GM19452 (cell line): ENCODE data around the gene ABCC12.
"Not testable (repeated sequence)": the region's sequence is repeated elsewhere in the genome, so short reads cannot be mapped to it uniquely, and the experiment has no call there.

Source experiments
- ATAC-seq: cut with Tn5 transposase; IDR thresholded peaks from one replicate; pipeline ENCODE4 v1.9.1; 2021; ENCODE audit not compliant: unreplicated experiment

The ABCC12 gene

GRCh38 chr16:48155926-48156789, at the start of gene ABCC12:
Gene ABCC12 (minus strand): TSS chr16:48155993. CDS start chr16:48146424, 9,569 bp downstream.
- ATAC-seq: no peak

DNA sequence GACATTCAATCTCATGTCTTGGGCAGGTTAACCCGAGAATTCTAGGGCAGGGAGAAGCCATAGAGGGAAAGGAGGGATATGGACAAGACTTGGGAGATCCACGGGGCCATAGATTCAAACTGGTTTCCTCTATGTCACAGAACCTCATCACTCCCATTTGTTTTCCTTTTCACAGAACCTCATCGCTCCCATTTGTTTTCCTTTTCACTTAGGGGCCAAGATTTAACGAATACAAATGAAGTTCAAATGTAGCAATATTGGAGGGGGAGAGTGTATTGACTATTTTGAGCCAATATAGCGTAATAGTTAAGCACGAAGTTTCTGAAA, 49.0 kb upstream of the ABCC12 start:
- no peak for ATAC-seq

- no peak for ATAC-seq
These were observed 48.4 kb upstream of the ABCC12 start for GRCh38 chr16:48203974-48204824.

GRCh38 chr16:48201515-48202201, 45.9 kb upstream of the ABCC12 start:
- no peak for ATAC-seq

GRCh38 chr16:48197294-48197693, 41.5 kb upstream of the ABCC12 start:
- no peak for ATAC-seq

GRCh38 chr16:48194828-48195556, 39.2 kb upstream of the ABCC12 start:
- no peak for ATAC-seq

GRCh38 chr16:48193846-48194245, 38.1 kb upstream of the ABCC12 start:
- ATAC-seq: no peak

GRCh38 chr16:48188449-48189102, 32.8 kb upstream of the ABCC12 start:
- ATAC-seq: peak; percentile 95

DNA sequence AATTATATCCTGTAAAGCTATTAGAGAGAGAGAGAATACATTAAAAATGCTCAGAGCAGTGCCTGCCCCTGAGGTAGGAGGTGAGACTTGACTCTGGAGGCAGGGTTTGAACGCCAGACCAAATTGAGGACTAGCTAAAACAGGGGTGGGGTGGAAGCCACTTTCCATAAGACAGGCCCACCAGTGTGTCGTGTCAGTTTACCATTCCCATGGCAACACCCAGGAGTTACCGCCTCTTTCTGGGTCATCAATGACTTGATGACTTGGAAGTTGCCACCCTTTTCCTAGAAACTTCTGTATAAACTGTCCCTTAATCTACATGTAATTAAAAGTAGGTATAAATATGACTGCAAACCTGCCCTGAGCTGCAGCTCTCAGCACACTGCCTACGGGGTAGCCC, 32.0 kb upstream of the ABCC12 start:
- no peak for ATAC-seq

DNA sequence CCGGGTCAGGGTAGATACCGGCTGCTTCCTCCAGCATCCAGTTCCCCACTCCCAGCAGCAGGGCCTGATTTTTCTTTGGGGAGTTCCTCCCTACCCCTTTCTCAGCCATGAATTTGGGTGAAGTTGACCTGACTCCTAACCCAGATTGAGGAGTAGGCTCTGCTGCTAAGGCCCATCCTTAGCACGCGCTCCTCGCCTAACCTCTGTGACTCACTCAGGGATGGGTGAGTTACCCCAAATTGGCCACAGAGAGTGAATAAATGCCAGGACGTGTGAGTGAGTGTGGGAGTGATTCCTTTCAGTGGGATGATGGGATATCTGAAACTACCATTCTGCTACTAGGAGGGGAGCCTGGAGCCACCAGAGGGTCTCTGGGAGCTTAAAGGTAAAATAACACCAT, 28.9 kb upstream of the ABCC12 start:
- no peak for ATAC-seq

- ATAC-seq: no peak
These were observed 27.3 kb upstream of the ABCC12 start for GRCh38 chr16:48182979-48183537.

- ATAC-seq: not testable (repeated sequence)
These were observed 26.1 kb upstream of the ABCC12 start for GRCh38 chr16:48181746-48182520.

DNA sequence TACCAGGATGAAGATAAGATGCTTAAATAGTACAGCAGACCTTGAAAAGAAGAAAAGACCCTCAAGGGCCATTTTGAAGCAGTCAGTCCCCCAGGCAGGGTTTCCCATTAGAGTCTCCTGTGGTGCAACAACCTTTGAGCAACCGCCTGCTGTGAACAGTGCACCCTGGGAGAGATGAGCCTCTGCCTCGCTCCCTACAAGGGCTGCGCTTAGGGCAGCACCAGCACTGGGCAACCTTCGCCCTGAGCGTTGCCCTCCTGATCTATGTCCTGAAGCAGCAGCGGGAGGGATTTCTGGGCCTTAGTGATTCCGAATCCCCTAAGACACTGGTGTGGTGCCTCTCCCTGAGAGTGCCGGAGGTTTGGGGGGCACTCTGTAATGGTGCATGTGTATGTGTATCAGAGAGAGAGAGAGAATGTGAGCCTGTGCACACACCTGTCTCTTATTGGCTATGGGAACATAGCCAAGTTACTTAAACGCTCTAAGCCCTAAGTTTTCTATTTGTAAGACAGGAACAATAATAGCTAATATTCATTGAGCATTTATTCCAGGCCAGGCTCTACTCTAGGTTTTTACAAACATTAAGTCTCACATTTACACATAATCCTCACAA, 25.2 kb upstream of the ABCC12 start:
- ATAC-seq: no peak

DNA sequence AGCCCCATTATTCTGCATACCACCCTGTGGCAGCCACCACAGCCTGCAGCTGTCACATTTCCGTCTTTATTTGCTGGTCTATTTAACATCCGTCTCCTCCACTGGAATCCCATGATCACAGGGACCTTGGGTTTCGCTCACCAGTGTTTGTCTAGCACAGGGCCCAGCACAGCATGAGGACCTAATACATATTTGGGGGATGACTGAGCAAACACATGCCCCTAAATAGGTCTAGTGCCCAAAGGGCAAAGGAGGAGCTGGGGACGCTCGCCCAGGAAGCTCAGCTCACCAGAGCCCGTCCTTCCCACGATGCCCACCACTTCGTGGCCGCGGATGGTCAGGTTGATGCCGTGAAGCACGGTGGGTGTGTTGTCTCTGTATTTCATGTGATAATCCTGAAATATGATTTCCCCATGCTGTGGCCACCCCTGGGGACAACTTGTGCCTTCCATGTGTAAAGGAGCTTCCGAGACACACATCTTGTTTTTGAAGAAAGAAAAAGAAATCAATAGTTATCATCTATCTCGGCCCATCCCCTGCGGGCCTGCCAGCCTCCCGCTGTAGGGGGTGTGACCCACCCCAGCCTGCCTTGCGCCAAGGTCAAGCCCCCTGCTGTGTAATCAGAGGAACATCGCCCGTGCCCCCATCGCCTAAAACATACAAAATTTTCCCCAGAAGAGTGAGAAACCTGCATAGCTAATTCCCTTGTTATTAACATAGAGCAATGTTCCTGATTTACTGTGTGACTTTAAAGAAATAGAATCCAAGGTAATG, 21.0 kb upstream of the ABCC12 start:
- no peak for ATAC-seq

DNA sequence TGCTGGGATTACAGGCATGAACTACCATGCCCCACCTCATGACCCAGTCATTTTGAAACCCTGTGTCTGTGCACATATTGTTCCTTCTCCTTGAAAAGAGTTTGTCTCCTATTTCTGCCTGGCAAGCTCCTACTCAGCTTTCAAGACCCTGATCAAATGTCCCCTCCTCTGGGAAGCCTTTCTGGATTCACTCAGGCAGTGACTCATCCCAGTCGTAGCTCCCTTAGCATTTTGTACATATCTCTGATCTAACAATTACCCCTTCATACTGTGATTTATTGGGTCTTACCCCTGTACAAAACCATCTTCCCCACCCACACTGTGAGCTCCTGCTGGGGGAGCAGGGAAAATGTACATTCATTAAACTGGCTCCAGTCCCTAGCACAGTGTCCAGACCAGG, 18.1 kb upstream of the ABCC12 start:
- ATAC-seq: no peak

DNA sequence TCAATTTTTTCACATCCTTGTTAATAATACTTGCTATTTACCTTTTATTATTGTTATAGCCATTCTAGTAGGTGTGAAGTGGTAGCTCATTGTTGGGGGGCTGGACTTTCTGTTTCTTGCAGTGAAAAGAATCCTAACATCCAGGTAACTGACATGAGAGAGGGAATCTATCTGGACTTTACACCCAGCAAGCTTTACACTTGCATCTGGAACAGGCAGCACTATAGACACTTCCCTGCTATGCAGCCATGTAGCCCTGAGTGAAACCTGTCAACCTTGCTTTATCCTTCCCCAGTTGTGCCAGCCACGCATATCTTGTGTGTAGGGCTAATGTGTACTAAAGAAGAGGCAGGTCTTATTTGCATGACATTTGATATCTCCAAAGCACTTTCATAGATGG, 16.9 kb upstream of the ABCC12 start:
- no peak for ATAC-seq

DNA sequence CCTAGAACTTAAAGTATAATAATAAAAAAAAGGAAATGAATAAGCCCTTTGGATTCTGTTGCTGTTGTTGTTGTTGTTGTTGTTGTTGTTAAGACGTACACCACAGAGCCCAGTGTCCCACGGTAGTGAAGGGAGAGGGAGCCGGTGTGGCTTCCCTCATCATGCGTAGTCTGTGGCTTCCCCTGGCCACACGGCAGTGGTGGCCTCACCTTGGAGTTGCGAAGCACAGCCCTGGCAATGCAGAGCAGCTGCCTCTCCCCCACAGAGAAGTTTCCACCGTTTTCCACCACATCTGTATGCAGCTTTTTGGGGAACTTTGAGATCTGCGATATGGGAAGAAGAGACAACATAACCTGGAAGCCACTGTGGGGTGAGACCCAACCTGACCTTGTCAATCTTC, 14.1 kb upstream of the ABCC12 start:
- ATAC-seq: no peak

DNA sequence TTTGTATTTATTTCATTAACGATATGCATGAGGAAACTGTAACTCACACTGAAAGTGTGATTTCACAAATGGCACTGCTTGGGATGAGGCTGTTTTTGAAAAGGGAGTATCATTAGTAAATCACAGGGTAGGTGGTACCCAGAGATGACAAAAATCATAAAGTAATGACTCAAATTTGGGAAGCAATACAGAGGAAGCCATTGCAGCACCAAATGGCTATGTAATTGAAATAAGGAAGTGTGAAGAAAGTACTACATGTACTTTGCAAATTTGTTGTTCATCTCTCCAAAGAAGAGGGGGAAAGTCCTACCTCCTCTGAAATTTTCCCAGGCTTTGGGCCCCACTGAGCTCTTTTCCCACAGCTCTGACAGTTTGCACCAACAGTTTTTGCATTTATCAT, 12.3 kb upstream of the ABCC12 start:
- ATAC-seq: no peak
